Aorta (tissue), 5 donors: Measurements from ENCODE around the gene OTULINL. TPM values are rescaled to one million over a fixed set of nuclear protein-coding genes. Genes with fewer than 3 reads are reported as not detected.

Source experiments
- ATAC-seq: fragments of 200-7000 bp; cut with Tn5 transposase; one replicate; pipeline ENCODE4 v1.9.1; 2022; ENCODE audit warnings: moderate library complexity; ENCODE audit not compliant: low FRiP score
- DNase-seq, 2 donors: peaks; one replicate each; pipeline ENCODE4 v3.0.0-alpha.2; 2020
- H3K27ac ChIP-seq, 2 donors: one replicate each; pipeline ENCODE4 v1.5.1; 2013; ENCODE audit warnings: low read length in 2 of 2, mild to moderate bottlenecking in 2 of 2, moderate library complexity in 2 of 2, control low read depth in 1 of 2, inconsistent platforms in 1 of 2, low read depth in 1 of 2
- H3K27me3 ChIP-seq, 2 donors: one replicate each; pipeline ENCODE4 v1.6.1; 2013; ENCODE audit warnings: control low read depth in 1 of 2, low read length in 1 of 2, mild to moderate bottlenecking in 1 of 2, moderate library complexity in 1 of 2; ENCODE audit not compliant: insufficient read depth in 2 of 2, control insufficient read depth in 1 of 2
- H3K36me3 ChIP-seq, 2 donors: one replicate each; pipeline ENCODE4 v1.6.1; 2013; ENCODE audit warnings: control low read depth in 1 of 2, low read length in 1 of 2, mild to moderate bottlenecking in 1 of 2; ENCODE audit not compliant: insufficient read depth in 2 of 2, control insufficient read depth in 1 of 2
- H3K4me1 ChIP-seq, 2 donors: one replicate each; pipeline ENCODE4 v1.6.1; 2013; ENCODE audit warnings: low read length in 2 of 2, control low read depth in 1 of 2, mild to moderate bottlenecking in 1 of 2, moderate library complexity in 1 of 2; ENCODE audit not compliant: insufficient read depth in 2 of 2, control insufficient read depth in 1 of 2
- H3K4me3 ChIP-seq, 2 donors: one replicate each; pipeline ENCODE4 v1.5.1; 2013; ENCODE audit warnings: low read length in 2 of 2, control low read depth in 1 of 2, mild to moderate bottlenecking in 1 of 2
- H3K9me3 ChIP-seq: one replicate; pipeline ENCODE4 v1.6.1; 2013; ENCODE audit warnings: mild to moderate bottlenecking, low read length; ENCODE audit not compliant: control insufficient read depth
- WGBS, 2 donors: extraction: QIAGEN DNeasy Blood & Tissue Kit; methylation state at CpG; one replicate each; pipeline ENCODE4 v1.1.7; 2013; 5-methylcytosine and 5-hydroxymethylcytosine counted together
- intact Hi-C, 2 donors: fragments of 100-400 bp; cut with DNase I; formaldehyde crosslinking; loops; one replicate each; pipeline versions ENCODE4 v1.14.2 to v1.15.0; 2022
- polyA plus RNA-seq, 2 donors: library from polyadenylated mRNA; stranded (reverse); fragments of 200-250 nt; gene quantifications; one replicate each; pipeline ENCODE4 v1.2.3, GENCODE V29; 2013
- total RNA-seq, 2 donors: library from RNA; stranded (reverse); fragmentation: NEBNext Ultra II Directional; extraction: Animal tissue kit (Norgen Biotek cat#: 25700); gene quantifications; one replicate each; pipeline ENCODE4 v1.2.1, GENCODE V29; 2021
- donor health status: healthy with polysubstance abuse.
- donor health status: Bipolar disorder and iron deficiency.
- donor health status: DM: no; HTN: no; CAD: no.
- donor health status: DM: no; HTN: no; CAD: no.
- donor health status: DM: yes; HTN: yes; CAD: no.

OTULINL gene
- total and polyA plus RNA-seq, 4 donors, result 0.69 to 17.6 (median 5.6) TPM

DNA sequence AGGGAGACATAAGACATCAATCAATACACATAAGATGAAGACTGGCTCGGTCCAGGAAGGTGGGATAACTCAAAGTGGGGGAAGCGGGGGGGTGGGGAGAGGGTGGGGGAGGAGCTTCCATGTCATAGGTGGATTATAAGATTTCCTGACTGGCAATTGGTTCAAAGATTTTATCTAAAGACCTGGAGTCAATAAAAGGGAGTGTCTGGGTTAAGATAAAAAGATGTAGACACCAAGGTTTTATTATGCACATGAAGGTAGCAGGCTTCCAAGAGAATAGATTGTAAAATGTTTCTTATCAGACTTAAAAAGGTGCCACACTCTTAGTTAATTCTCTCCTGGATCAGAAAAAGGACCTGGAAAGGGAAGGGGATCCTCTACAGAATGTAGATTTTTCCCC, 25.6 kb upstream of the OTULINL start:
- Histone ChIP-seq H3K4me1 (no peaks in the 10 kb centered on the region), H3K9me3 (peaks cover 5% of the 10 kb centered on the region)
- 77 to 84% methylated on average over 2 of the region's 2 CpGs for WGBS, 2 donors

GRCh38 chr5:14557203-14557770, 24.3 kb upstream of the OTULINL start:
- 33 to 36% methylated on average over 8 of the region's 8 CpGs for WGBS, 2 donors
- no peaks in the 10 kb centered on the region for H3K27me3 ChIP-seq
- H3K4me1 ChIP-seq, result no peaks in the 10 kb centered on the region
- no peak overlapping the region for H3K4me3 ChIP-seq
- H3K9me3 ChIP-seq, result peaks cover 2% of the 10 kb centered on the region
- no peak overlapping the region for H3K27ac ChIP-seq
- intact Hi-C loops, result no loop called here
- no peaks in the 10 kb centered on the region for H3K36me3 ChIP-seq
- no peak for ATAC-seq
- DNase-seq, result no peak

More for the DNA sequence above, 25.6 kb upstream of the OTULINL start:
- no peak for ATAC-seq
- Histone ChIP-seq H3K27ac (no peak overlapping the region), H3K27me3 (no peaks in the 10 kb centered on the region), H3K4me3 (no peak overlapping the region), H3K36me3 (no peaks in the 10 kb centered on the region)
- DNase-seq, result no peak
- intact Hi-C loops, result no loop called here

DNA sequence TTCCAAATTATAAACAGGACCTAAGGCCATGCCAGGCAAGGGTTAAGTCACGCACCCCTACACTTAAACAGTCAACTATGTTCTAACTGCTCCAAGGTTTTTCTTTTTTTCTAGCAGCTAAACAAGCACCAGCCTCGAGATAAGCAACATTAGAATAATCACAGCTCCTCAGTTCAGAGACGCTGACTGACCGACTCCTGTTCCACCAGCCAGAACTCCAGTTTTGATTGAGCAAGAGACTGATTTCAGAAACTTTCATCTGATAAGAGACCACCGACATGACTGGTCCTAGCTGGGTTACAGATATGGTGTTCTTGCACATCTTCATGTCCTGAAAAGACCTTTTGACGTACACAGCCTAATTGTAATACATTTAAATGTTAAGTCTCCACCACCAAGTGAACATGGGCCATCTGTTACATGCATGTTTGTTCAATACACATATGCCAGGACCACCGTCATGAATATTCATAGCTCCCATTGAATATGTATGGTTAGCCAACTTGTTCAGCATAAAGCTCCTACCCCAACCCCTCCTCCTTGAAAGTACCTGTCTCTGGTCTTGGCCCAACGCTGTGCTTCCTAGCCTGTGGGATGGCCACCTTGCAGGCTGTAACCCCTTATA, 23.7 kb upstream of the OTULINL start:
- Histone ChIP-seq H3K36me3 (no peaks in the 10 kb centered on the region), H3K27ac (no peak overlapping the region), H3K27me3 (no peaks in the 10 kb centered on the region), H3K4me3 (no peak overlapping the region), H3K9me3 (no peaks in the 10 kb centered on the region), H3K4me1 (no peaks in the 10 kb centered on the region)
- no peak for DNase-seq
- ATAC-seq, result no peak
- 34 to 39% methylated on average over 8 of the region's 8 CpGs for WGBS, 2 donors
- intact Hi-C loops, result no loop called here

- Histone ChIP-seq H3K4me3 (no peak overlapping the region), H3K4me1 (no peaks in the 10 kb centered on the region), H3K9me3 (no peaks in the 10 kb centered on the region), H3K36me3 (no peaks in the 10 kb centered on the region), H3K27ac (no peak overlapping the region), H3K27me3 (no peaks in the 10 kb centered on the region)
- DNase-seq (no peak), ATAC-seq (no peak)
- intact Hi-C loops, result no loop called here
- WGBS, 2 donors, result 50 to 57% methylated on average over 10 of the region's 10 CpGs
Measured at GRCh38 chr5:14560091-14560595, 21.4 kb upstream of the OTULINL start.

GRCh38 chr5:14561741-14562140, 19.9 kb upstream of the OTULINL start:
- ATAC-seq, result no peak
- Histone ChIP-seq H3K36me3 (no peaks in the 10 kb centered on the region), H3K27ac (no peak overlapping the region), H3K4me3 (no peak overlapping the region), H3K9me3 (no peaks in the 10 kb centered on the region), H3K27me3 (no peaks in the 10 kb centered on the region), H3K4me1 (no peaks in the 10 kb centered on the region)
- DNase-seq, result no peak
- 93% methylated on average over 3 of the region's 3 CpGs for WGBS, 2 donors
- intact Hi-C loops, result no loop called here

DNA sequence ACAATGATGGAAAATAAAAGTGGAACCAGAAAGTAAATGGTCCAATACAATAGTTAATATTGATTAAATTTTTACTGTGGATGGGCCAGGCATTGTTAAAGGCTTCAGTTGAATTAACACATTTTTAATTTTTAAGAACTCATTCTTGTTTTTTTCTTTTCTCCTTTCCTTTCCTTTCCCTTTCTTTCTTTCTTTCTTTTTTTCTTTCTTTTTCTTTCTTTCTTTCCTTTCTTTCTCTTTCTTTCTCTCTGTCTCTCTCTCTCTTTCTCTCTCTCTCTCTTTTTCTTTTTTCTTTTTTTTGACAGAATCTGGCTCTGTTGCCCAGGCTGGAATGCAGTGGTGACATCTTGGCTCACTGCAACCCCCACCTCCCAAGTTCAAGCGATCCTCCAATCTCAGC, 13.3 kb upstream of the OTULINL start:
- ATAC-seq (no peak), DNase-seq (no peak)
- no peaks in the 10 kb centered on the region for H3K27me3 ChIP-seq
- no peaks in the 10 kb centered on the region for H3K36me3 ChIP-seq
- WGBS, 2 donors, result 85 to 88% methylated on average over 1 of the region's 1 CpG
- H3K4me1 ChIP-seq, result no peaks in the 10 kb centered on the region
- H3K9me3 ChIP-seq, result no peaks in the 10 kb centered on the region
- no peak overlapping the region for H3K4me3 ChIP-seq
- intact Hi-C loops, result no loop called here
- H3K27ac ChIP-seq, result no peak overlapping the region

GRCh38 chr5:14569948-14570691, 11.5 kb upstream of the OTULINL start:
- Histone ChIP-seq H3K27me3 (no peaks in the 10 kb centered on the region), H3K4me1 (no peaks in the 10 kb centered on the region), H3K4me3 (no peak overlapping the region), H3K9me3 (no peaks in the 10 kb centered on the region), H3K36me3 (no peaks in the 10 kb centered on the region), H3K27ac (no peak overlapping the region)
- intact Hi-C loops, result no loop called here
- ATAC-seq, result no peak
- WGBS, 2 donors, result 62 to 71% methylated on average over 4 of the region's 4 CpGs
- DNase-seq, result no peak

DNA sequence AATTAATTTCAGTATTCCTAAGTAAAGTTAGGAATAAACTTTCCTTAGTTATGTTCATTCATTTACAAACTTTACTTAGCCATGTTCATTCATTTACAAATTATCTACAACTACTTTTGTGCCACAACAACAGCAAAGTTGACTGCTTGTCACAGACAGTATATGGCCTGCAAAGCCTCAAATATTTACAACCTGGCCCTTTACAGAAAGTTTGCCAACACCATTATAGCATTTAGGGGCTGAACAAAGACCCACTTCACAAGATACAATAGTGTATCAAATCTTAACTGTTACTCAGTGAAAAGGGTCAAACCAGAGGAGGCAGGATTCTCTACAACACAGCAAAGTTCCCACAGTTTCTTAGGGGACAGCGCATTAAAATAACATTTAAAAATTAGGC, 9.7 kb upstream of the OTULINL start:
- Histone ChIP-seq H3K4me1 (no peaks in the 10 kb centered on the region), H3K27ac (no peak overlapping the region), H3K9me3 (no peaks in the 10 kb centered on the region), H3K36me3 (no peaks in the 10 kb centered on the region), H3K4me3 (no peak overlapping the region), H3K27me3 (peaks cover 0 to 2% of the 10 kb centered on the region in 2 donors)
- no peak for DNase-seq
- 99 to 100% methylated on average over 1 of the region's 1 CpG for WGBS, 2 donors
- intact Hi-C loops, result no loop called here
- ATAC-seq, result no peak

DNA sequence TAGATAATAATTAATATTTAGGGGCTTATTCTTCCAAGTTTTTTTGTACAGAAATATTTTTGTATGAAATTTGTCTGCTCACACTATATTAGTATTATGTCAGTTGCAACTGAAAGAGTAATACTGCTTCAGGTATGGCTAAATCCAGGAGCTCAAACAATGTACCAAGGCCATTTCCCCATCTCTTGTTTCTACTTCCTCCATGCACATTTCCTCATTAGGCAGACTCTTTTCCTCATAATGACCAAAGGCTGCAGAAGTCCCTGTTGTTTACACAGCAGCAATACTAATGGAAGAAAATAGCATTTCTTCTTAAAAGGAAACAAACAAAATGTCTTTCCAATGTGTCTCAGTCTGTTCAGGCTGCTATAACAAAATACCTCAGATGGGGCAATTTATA, 9.2 kb upstream of the OTULINL start:
- Histone ChIP-seq H3K36me3 (no peaks in the 10 kb centered on the region), H3K4me1 (no peaks in the 10 kb centered on the region), H3K4me3 (no peak overlapping the region), H3K27ac (no peak overlapping the region), H3K9me3 (no peaks in the 10 kb centered on the region), H3K27me3 (peaks cover 0 to 2% of the 10 kb centered on the region in 2 donors)
- intact Hi-C loops, result no loop called here
- ATAC-seq (no peak), DNase-seq (no peak)
